HG03575 (cell line): ENCODE results near the gene GRID1.

Source experiments
- ATAC-seq: cut with Tn5 transposase; IDR thresholded peaks from one replicate; pipeline ENCODE4 v1.9.1; 2021; ENCODE audit not compliant: unreplicated experiment, insufficient number of reproducible peaks, low FRiP score; ENCODE audit errors: extremely low read depth

The GRID1 gene

DNA sequence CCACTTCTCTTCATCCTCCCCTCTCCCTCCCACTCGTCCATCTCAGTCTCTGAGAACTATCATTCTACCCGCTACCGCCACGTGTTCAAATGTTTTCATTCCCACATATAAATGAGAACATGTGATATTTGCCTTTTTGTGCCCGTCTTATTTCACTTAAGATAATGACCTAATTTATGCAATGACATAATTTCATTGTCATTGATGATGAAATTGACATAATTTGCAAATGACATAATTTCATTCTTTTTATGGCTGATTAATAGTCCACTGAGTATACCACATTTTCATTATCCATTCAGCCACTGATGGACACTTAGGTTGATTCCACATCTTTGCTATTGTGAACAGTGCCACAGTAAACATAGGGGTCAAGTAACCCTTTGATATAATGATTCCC lies 292.3 kb downstream of the GRID1 start:
- no peak for ATAC-seq

DNA sequence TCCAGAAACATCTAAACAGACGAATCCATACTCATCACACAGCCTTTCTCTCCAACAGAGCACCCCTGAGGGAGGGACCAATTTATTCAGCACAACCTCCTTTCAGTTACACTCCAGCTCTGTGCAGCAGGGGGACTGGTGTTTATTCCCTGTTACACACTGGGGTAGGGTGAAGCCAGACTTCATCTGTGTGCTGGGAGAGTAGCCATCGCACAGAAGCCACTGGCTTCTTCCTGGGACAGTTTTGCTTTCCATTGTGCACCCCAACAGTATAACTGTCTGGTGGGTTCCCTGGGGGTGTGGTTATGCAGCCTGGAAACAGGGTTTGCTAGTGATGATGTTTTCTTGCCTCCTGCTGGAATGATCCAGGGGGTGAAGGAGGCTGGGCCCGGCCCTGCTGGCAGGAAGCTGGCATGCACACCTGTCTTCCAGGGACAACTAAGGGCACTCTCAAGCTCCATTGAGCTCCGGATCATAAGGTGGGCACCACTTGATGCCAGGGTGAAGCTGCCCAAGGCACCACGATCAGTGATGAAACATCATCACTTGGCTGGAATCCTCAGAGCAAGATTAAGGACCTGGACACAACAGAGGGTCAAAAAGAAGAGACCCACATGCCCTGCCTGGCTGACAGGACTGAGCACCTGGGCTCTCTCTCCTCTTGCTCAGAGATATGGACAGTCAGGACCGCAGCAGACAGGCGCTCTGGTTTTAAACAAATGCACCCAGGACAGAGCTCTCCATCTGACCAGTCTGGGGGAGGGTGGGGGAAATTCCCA lies 293.2 kb downstream of the GRID1 start:
- ATAC-seq, result no peak

DNA sequence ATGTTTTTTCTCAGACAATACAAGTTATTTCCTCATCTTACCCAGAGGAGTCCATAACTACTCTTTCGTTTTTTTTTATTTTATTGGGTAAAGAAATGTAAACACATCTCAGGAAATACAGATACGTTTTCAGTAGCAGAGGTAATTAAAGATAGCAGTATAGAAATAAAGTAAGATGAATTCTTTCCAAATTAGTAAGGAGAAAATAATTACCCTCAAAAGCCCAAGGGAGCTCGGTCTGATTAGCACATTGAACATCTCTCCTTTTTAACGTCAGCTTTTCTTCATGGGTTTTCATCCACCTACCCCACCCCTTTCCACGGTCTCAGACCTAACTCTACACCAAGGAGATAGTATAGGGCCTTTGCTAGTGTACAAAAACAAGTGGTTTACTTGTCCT lies 294.2 kb downstream of the GRID1 start:
- ATAC-seq, result no peak

DNA sequence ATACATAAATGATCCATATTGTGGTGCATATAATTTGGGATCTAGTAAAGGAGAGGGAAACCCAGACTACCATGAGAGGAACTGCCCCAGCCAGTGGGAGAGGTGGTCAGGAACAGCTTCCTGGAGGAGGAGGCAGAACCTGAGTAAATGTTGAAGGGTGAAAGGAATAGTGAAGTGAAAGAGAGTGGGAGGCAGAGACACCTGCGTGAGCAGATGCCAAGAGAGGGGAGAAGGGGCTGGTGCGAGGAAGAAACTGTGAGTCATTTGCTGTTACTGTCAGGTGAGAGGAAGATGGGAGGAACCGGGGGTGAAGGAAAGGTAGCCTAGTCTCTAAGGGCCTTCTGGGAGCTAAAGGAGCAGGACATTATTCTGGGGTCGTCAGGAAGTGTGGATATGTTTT lies 294.8 kb downstream of the GRID1 start:
- ATAC-seq, result no peak

DNA sequence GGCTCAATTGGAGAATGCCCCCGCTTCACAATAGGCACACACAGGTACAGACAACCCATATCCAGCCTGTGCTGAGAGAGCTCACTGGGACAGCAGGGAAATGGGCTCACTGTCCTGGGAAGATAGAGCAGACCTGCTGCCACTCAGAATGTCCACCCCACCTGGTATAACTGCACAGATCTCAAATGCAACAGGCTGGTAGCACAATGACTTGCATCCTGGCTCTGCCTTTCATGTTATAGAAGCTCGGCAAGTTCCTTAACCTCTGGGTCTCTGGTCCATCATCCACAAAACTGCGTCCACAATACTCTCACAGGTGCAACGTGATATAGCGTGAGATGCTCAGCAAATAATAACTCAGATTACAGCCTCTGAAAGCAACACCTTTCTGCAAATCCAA lies 295.4 kb downstream of the GRID1 start:
- ATAC-seq, result no peak

DNA sequence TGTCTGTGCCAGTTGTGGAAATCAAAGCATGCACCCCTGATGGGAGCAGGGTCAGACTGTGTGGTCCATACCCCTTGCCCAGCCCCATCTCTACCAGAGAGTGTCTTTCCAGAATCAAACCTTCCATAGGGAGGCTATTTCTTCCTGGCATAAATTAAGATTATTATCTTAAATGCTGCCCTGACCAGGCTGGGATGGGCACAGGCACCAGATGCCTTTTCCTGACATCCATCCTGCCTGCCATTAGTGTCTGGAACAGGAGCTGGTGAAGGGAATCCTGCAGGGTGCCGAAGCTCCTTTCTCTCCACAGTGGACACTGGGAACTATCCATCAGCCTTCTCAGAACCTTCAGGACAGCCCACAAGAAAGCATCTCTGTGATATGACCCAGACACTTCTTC lies 296.3 kb downstream of the GRID1 start:
- ATAC-seq, result no peak

DNA sequence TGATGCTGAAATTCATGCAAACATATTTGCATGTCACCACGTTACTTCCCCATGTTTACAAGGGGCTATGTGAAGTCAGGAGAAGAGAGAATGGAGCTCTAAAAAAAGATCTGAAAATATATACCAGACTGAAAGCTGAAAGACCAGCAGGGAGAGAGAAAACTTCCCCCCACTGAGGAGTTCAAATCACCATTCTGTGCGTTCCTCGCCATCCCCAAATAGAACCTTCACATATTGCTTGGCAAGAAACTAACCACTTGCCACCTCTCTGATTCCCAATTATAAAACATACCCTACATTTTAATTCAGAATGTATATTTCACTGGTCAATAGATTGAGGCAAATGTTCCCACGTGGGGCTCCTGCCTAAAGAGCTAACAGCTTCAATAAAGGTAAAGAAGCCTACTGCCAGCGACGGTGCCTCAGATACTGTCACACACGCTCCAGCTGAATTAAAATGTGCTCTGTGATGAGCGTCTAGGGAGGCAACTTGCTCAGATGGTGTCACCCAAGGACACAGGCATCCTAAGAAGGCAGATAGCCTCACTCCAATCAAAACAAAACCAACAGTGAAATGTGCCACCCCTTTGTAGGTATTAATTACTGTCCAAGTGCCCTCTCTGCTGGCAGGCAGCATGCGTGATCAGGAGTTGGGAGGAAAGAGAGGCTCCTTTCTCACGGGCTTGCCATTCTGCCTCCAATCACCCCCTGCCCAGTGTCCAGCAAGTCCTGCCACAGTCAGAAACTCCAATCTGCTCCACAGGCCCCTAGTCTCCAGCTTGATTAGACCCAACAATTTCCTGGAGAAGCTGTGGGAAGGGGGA lies 298.2 kb downstream of the GRID1 start:
- ATAC-seq, result no peak

DNA sequence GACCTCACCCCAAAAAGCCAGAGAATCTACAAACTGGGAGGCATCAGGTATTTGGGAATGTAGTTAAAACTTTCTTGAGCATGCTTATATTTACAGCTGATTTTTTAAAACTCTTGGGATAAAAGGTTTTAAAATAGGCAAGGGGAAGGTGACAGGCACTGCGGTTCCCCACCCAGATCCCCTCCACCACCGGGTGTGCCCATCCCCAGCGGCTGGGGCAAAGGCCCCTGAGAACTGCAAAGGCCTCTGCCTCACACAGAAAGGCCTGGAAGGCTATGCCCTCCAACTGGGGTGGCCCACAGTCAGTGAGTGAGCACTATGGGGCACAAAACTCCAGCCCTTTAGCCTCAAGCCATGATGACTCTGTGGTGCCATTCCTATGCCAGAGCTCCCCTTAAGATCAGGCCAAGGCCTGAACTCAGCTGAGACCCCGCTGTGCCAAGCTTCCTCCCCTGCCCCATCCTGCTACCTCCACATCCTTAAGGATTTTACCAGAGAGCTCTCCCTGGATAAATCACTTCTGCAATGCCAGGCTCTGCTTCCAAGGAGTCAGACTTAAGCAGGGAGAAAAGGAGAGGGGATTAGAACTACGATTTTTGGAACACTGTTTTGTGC lies 299.1 kb downstream of the GRID1 start:
- ATAC-seq, result no peak

DNA sequence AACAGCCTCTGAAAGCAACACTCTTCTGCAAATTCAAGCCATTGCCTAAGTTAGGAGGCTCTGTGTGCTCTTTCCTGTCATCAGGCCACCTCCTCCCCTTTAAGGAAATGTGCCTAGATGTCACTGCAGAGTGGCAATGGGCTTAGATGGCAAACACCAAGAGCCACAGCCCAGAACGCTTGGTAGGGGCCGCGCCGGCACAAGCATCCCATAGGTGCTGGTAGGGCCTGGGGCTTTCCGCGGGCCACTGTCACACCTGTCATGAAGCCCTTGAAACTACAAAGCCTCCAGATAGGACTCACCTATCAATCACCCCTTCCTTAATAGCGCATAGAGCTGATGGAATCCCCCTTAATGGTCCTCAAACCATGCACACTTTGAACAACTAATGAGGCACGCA lies 299.9 kb downstream of the GRID1 start:
- ATAC-seq, result no peak

DNA sequence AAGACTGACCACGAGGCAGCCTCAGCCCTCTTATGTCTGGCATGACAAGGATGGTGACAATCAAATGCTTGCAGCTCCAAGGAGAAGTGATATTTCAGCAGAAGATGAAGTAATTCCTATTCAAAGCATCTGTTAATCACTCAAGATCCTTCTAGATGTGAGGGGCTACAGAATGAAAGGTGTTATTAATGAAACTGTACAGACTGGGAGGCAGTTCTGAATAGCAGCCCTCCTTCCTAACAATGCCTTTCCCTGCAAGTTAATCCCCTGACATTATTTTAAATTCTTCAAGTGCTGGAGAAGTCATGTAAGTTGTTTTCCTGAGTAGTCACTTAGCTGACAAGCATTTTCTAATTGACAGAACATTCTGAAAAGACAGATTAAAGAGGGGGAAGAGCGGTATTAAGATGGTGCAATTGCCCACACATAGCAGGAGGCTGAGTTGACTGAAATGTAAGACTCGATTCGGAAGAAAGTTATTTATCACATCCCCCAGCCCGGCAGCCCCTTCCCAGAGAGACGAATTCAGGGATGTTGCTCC lies 300.8 kb downstream of the GRID1 start:
- ATAC-seq, result no peak

DNA sequence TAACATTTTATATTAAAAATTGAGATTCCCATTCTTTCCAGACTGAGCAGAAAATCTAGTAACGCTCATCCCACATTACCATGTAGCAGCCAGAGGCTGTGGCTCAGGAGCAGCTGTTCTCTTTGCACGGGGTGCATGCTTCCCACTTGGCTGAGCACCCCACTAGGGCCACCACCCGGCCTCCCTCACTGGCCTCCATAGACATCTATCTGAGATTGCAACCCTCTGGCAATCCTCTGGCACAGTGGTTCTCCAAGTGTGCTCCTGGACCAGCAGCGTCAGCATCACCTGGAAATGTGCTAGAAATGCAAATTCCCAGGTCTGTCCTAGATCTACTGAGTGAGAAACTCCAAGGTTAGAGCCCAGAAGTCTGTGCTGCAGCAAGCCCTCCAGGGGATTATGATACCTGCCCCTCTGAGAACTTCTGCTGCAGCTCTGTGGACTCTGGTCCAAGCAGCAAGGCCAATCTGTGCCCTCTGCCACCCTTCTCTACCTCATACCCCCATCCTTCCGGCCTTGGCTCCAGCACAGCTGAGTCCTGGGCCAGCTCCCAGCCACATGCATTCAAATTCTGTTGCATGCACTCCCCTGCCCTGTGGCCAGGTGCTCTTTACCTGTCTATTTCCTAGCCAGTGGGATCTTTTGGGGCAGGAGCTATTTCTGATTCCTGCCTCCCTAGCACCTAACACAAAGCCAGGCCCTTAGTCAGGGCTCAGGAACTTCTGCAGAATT lies 301.5 kb downstream of the GRID1 start:
- no peak for ATAC-seq

DNA sequence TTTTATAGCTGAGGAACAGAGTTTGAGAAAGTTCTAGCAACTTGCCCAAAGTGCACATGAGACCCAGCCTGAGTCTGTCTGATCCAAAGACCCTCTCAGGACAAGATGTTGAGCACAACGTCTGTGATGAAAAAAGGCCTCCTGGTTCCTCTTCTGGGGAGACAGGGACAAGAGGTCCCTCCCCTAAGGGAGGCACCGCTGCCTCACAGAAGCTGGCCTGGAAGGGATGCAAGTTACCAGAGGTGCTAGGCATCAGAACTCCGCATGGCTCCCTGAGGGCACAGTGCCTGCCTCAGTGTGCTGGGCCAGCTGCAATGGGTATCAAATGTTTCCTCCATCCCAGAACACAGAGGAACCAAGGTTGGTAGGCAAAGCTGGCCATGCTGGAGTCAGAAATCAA lies 302.4 kb downstream of the GRID1 start:
- no peak for ATAC-seq

DNA sequence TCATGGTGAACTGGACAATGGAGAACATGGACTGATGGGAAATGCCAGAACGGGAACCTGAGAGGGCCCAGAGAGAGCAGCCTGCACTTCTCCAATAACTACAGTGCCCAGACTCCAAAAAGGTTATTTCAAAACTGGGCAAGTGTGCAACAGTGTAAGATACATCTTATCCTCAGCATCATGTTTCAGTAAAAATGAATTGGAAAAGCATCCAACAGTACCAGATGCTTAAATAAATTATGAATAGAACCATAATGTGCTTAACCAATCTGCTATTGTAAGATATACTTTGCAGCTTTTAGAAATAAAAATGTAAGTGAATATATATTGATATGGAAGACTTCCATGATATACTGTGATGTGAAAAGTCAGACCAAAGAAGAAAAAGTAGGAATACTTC lies 303.3 kb downstream of the GRID1 start:
- no peak for ATAC-seq

DNA sequence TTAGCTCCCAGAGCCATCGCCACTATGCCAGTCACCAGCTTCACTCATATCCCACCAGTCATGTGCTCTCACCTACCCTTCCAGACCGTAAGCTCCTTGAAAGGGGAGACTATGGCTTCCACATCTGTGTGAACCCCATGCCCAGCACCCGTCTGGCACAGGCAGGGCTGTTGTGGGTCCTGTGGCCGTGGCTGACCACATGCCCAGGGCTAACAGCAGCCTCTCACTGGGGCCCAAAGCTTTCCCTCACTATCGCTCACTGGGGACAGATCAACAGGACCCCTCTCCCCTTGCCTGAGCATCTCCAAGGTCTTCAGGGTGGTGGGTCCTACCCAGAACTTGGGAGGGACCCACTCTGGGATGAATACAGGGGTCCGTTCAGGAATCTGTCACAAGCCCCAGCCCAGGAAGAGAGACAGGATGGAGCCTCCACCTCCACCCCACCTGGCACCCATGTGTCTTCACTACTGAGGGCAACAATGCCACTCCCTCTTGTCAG lies 303.9 kb downstream of the GRID1 start:
- ATAC-seq, result no peak

DNA sequence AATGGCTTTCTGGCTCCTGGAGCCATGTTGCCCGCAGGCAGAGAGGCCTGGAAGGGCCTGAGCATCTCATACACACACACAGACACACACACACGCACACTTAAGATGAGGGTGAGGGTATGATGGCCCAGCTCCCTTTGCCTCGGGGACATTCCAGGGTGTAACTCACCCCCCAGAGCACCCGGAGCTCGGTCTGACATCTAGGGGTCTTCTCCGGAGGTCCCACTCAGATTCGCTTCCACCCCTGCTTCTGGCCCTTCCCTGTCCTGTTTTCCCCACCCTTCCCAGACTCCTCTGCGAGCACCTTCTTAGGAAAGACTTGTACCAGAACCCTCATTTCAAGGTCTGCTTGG lies 304.4 kb downstream of the GRID1 start:
- ATAC-seq, result no peak

DNA sequence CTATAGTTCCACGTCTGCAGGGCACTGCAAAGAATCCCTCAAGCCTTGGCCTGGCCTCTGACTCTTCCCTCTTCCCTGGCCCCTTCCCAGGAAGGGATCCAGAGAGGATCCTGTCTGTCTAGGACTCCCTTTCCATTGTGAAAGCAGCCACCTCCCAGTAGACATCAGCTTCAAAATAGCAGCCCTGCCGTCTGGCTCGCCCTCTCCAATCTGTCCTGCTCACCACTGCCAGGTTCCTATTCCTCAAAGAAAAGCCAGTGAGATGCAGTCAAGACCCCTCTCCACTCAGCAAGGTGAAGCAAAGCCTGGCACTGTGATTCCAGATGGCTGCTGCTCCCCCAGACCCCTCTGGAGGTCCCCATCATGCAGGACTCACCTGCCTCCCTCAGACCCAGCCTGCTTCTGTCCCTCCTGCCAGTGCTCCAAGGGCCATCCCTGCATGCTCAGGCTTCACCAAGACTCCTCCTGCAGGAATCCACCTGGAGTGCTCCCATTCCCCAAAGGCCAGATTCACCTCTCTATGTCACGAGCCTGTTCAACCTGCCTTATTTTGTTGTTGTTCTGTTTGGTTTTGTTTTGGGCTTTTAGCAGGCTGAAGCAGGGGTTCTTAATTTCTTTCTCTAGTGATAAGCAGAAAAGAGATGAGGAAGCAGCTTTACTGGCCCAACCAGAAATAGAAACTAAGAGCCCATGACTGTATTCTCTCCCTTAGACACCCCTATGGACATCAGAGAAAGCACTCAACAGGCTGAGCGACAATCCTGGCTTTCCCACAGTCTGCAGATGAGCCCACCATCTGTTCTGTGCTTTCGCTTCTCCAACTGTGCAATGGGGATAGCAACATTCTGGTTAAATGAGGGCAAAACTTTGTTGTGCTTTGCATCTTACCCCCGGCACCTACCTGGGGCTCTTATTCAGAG lies 305.1 kb downstream of the GRID1 start:
- no peak for ATAC-seq

DNA sequence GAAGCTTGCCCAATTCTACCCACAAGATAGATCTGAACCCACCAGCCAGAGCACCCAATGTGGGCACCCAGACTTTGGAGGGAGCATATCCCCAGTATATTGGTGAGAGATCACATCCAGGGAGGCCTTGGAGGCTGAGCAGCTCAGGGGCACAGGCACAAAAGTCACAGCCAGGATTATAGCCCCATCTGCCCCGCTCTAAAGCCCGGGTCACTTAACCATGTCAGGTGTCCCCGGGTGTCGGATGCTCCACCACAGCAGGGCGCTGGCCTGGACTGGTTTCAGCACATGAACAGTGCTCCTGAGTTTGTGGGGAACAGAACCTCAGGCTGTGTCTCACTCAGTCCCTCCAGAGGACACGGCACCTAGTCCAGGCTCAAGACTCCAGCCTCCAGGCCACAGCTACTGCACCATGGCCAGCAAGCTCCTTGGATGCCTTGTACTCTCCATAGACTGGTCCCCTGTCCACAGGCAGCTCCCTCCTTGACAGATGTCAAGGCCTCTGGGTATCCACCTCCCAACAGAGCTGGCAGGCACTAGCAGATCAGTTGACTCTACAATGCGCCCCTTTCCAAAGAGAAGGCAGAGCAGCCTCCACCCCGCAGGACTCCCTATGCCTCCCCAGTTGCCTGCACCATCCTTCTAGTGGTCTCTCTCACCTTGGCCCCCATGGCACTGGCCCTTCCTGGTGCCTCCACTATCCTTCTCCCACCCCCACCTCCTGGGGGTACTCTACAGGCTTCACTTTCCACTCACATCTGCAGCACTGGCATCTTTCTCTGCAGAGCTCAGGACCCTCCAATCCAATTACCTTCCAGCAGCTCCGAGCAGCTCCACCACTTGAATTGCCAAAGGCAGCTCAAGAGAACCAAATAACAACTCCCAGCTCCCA lies 306.0 kb downstream of the GRID1 start:
- ATAC-seq, result no peak
